Urothelium cell line (cell line): ENCODE measurements around the gene CPVL.
A peak's percentile ranks its signal among the peaks of the same experiment; 100 is the strongest.

Experiments
- DNase-seq: peaks from one replicate; pipeline ENCODE4 v3.0.0; 2011; ENCODE audit warnings: low spot score, mixed read lengths
- FAIRE-seq: peaks from 2 replicates; lab custom pipeline; 2011; peaks lifted over from hg19 to GRCh38; lab: Jason Lieb, UNC

The CPVL gene

DNA sequence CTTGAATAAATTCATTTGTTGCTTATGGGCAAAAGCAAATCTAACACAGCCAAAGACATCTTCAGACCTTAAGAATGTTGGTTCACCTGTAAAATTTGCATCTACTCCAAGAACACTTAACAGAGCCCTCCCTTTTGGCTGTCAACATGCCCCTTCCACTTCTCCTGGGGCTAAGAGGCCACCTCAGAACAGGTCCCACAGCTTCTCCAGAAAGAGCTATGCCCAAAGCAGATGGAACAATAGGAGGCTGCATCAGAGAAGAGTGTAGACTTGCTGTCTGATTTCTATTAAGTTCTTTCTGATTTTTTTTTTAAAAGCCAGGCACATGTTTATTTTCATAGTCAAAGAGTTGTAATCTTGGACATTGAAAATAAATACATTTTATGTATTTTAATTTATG is 162.1 kb downstream of the CPVL start:
- no peak for FAIRE-seq

DNA sequence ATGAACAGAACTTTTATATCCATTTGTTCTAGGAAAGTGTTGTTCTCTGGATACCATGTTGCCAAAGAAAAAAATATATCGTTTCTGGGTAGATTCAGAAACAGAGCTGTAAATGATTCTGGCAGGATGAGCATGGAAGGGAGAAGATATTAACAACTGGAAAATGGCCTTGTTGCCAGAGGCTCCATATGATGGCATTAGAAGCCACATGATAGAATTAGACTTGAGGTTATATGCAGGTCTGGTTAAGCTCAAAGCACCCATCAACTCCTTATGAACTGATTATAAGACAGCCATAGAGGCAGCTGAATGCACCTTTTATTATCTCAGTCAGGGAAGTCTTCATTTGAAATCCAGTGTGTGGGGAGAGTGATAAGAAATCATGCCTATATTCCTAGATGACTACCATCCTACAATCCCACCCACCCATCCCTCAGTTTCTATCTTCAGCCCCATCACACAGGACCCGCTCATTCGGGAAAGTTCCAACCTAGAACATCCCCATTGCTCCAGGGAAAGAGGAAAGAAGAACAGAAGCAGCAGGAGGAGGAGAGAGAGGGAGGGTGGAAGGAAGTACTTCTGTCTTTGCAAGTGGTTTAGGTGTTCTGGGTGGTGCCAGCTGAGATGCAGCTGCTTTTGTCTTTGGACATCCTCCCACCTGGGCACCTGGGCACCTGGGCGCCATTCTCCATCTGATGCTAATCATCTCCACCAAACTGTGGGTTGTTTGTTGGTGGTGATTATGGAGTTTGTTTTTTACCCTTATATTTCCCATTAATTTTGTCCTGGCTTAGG is 162.7 kb downstream of the CPVL start:
- no peak for FAIRE-seq

More for the DNA sequence above, 162.1 kb downstream of the CPVL start:
- no peak for DNase-seq

DNA sequence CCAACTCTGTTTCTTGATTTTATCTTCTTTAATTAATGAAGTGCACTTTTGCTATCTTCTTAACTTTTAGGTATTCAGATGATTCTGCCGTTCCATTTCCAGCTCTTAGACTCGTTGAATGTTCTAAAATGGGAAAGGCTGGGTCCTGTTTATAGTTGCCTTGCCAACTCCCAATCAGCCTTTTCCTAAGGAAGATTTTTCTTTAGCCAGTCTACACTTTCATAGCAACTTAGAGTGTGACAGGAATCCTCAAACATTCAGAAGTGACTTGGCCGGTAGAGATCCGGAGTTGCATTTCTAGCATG is 165.2 kb downstream of the CPVL start:
- FAIRE-seq: no peak

More for the DNA sequence above, 162.7 kb downstream of the CPVL start:
- no peak for DNase-seq

DNA sequence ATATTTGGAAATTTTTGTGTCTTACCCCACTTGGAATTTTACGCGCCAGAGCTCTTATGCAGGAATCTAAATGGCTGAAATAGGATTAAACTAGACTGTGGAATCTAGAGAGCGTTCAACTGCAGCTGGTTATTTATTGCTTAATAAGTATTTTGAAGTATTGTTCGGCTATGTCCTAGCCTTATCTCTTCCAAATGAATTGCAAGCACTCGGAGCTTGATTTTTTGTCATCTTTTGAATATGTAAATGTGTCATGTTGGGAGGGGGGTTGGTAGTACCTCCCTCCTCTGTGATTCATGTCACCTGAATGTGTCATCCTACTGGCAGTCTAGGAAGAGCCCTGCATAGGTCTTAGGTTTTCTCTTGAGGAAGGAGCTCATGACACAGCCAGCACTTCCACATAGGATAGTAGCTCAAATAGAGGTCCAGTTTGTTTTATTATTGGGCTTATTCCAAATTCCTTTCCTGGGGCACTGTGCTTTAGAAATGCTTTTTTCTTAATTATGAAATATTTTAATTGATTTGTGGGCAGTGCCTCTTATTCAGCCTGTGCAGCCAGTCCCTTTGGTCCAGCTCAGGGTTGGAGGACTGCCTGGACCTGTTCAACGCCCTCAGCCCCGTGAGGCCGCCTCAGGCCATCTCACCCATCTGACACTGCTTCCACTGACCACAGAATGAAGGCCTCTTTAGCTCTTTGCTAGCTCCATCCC is 165.7 kb downstream of the CPVL start:
- FAIRE-seq (no peak), DNase-seq (no peak)

More for the DNA sequence above, 165.2 kb downstream of the CPVL start:
- no peak for DNase-seq

DNA sequence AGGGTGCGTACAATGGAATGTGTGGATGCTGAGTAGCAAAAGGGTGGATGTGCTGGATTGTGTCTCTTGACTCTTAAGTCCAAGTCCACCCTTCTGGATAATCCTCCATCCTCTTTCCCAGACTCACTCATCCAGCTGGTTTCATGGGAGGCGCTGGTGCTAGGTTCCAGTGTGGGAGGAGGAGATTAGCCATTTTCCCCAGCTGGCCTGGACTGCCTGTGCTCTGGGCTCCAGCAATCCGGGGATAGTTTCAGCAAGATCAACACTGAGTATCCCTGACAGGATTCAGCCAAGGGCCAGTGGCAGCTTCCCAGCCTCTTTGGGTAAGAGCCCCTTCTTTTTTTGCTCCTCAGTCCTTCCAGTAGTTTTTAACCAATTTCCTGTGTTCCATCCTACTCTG is 166.6 kb downstream of the CPVL start:
- DNase-seq (no peak), FAIRE-seq (no peak)

- FAIRE-seq (no peak), DNase-seq (no peak)
These were observed 168.5 kb downstream of the CPVL start for GRCh38 chr7:28977881-28978280.

- DNase-seq (no peak), FAIRE-seq (no peak)
These were observed 170.3 kb downstream of the CPVL start for GRCh38 chr7:28976022-28976421.

- DNase-seq (no peak), FAIRE-seq (no peak)
These were observed 172.7 kb downstream of the CPVL start for GRCh38 chr7:28973591-28973990.

DNA sequence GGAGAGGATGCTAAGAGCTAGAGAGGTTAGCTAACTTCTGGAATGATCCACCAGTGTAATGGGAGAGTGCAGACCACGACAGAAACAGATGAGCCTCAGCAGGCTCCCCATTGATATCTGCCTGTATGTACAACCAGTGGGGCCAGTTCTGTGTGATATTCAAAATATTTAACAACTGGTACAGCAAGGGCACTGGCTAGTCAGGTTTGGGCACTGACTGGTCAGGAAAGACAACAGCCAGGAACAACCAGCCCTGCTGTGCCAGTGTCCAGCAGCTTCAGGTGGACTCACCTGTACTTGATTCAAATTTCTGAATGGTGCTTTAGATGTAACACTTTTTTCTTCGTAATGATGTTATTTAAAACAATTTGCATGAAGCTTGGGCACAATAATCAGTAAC is 182.3 kb downstream of the CPVL start:
- DNase-seq: no peak
- no peak for FAIRE-seq

DNA sequence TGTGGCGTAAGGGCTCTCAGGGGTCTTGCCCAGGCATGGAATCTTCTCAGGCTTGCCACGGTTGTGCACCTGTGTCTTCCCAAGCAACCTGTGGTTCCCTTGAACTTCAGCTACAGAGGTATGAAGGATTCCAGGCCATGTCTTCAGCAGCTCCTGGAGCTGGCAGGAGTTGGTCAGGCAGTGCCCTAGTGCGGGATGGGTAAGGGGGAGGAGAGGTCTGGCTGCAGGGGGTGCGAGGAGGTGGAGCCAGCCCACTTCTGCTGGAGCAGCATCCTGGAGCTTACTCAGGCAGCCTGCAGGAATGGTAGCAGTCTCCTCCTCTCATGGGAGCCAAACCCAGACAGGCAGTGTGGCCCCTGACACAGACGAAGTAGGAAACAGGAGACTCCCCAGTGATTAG is 184.4 kb downstream of the CPVL start:
- FAIRE-seq (no peak), DNase-seq (no peak)

DNA sequence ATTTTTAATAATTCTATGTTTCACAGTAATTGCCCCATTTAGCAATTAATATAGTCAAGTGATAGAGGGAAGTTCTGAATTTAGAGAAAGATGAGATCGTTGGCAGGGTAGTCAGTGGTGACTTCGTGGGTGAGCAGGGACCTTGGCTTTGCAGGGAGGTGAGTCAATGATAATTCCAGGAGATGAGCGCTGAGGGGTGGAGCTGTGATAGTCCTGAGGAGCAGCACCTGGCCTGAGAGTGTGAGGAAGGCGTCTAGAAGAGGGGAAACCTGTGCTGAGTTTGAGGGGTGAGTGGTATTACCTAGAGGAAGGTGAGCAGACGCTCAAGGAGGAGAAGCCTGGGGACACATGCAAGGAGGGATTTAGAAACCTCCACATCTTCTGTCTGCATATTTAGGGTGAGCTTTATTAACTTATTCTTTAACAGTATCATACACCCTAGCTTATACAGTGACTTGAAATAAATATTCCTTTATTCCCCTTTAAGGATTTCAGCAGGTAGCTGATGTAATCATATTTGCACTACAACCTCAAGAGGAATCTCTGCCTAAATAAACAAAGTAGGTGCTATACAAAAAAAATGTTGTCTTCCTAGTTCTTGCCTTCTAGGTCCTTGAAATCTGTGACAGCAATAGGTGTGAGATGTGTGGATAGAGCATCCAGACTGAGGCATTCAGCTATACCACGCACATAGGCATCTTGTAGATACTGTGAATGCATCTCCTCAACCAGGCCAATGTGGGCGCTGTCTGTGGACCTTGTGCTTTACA is 186.1 kb downstream of the CPVL start:
- DNase-seq (no peak), FAIRE-seq (peak; percentile 75)

- FAIRE-seq (no peak), DNase-seq (no peak)
These were observed 187.4 kb downstream of the CPVL start for GRCh38 chr7:28958980-28959347.

DNA sequence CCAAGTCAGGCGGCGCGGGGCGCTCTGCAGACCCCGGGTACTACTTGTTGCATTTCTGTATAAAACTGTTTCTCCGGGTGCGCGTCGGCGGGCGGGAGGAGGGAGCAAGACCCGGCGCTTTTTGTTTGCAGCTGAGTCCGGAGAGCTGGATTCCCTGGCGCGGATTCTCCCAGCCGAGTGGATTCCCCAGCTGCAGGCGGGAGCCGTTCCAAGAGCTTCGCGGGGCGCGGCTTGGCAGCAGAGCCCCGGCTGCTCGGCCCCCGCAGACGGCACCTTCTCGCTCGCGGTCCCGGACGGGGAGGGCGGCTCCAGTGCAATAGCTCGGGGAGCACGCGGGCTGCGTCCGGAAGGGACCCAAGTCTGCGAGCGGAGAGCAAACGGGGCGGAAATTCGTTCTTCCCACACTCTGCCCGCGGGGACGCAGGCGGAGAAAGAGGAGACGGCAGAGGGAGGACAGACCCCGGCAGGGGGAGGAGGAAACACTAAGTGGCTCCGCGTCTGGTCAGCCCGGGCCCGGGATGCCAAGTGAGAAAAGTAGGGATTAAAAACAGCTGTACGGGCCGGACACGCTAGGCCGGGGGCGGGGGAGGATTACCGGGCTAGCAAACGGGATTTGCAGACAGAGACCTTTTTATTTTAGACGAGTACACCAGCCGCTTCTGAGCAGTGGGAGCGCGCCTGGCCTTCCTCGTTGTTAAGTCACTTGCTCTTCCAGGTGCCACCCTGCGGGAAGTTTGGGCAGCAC is 187.9 kb downstream of the CPVL start, which contains the start of gene TRIL:
Gene TRIL (minus strand): TSS at position 96 of the 745 bp plus-strand sequence. CDS start 284 bp downstream, outside the sequence.
- DNase-seq: peak; percentile 83
- peak; percentile 55 for FAIRE-seq

GRCh38 chr7:28957751-28958234 is 188.5 kb downstream of the CPVL start:
- FAIRE-seq (no peak), DNase-seq (no peak)

GRCh38 chr7:28957064-28957750 is 189.1 kb downstream of the CPVL start:
- FAIRE-seq: peak; percentile 44
- DNase-seq: no peak

DNA sequence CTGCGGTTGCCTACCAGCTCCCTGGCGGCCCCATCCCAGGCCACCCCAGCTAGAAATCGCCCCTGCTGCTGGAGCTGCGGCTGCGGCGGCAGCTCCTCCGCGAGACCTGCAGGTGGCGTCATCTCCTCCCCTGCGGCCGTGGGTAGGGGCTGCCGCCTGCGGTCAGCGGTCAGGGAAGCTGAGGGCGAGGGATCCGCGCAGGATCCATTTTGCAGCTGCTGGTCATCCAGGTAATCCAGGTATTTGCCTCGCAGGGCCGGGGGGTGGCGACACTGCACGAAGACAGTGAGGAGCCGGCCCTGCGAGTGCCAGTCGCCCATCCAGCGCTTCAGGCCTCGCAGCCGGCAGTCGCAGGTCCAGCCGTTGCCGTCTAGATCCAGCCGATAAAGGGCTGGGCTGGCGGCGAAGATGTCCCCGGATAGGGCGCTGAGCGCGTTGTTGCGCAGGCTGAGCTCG is 189.7 kb downstream of the CPVL start:
- FAIRE-seq: no peak

DNA sequence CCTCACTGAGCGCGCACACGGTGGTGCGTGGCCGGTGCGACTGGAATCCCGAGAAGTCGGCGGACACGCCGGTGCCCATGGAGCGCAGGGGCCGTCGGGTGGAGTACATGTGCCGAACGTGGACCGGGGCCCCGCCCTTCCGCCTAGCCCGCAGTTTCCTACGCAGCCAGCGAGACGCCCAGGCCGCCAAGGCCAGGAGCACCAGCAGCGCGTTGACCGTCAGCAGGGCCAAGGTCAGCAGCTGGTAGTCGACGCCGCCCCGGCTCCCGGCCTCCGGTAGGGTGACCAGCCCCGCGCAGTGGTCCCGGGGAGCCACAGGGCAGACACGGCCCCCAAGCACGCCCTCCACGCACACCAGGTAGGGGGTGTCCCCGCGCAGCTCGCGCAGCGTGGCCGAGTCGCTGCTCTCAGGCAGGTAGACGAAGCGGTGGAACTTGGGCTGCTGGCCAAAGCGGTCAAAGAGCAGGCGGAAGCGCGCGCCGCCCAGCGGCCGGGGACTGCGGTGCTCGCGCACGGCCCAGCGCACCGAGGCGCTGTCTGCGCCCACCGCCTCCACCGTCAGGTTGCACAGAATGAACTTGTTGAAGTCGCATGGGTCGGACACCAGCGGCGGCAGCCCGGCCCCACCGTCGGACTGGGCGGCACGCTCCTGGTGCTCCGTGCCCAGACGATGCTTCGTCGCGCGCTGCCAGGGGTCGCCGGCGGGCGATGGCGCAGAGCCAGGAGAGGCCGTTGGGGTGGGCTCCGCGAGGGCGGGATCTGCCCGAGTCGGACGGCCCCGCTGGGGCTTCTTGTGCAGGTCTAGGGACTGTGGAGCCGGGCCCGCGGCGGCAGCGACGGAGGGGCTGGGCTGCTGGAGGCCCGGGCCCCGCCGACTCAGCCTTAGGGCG is 190.4 kb downstream of the CPVL start:
- FAIRE-seq (peak; percentile 68), DNase-seq (no peak)

More for the DNA sequence above, 189.7 kb downstream of the CPVL start:
- no peak for DNase-seq

- DNase-seq: no peak
- no peak for FAIRE-seq
These were observed 191.0 kb downstream of the CPVL start for GRCh38 chr7:28955356-28955717.

DNA sequence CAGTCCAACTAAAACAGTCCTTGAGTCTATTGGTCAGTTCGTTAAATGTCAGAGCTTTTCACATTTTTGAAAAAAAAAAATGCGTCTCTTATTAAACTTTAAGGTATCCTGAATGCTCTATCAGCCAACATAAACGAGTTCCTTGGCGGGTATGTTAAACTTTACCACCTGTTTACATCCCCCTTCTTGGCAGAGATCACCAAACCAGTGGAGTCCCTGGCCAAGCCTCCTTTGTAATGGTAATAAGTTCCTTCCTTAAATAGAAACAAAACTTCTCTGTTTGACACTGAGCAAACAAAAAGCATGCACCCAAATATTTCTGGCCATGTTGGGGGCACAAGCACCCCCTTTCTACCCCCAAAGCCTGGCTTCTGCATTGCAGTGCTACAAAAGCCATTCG is 191.4 kb downstream of the CPVL start:
- DNase-seq: no peak
- no peak for FAIRE-seq
